ENCODE results near the gene SNRNP25. TPM values are rescaled to one million over a fixed set of nuclear protein-coding genes. Genes with fewer than 3 reads are reported as not detected.
A peak's percentile ranks its signal among the peaks of the same experiment; 100 is the strongest.

The SNRNP25 gene
- total and polyA plus RNA-seq, 2 donors (not counting 1 experiment from before 2014, with no cell fraction given), result 25.5 to 32.8 TPM

DNA sequence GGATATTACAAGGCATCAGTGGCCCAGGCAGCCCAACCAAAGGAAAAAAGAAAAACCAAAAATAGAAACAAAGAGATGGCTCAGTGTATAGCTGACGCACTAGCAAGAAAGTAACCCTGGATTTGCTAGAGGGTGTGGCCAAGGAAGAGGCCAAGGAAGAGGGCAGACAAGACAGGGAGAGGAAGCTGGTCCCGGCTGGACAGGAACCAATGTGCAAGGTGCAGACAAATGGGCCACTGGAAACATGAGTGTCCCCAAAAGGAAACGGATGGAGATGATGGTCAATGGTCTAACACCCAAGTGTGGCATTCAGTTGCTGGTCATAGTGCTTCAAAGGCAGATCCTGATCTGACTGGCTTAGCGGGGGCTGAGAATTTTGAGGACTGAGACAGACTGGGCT, 10.9 kb upstream of the SNRNP25 start:
- no peak overlapping the region for H3K4me2 ChIP-seq (replicated peaks; ENCODE audit: low read depth, low read length, poor library complexity, severe bottlenecking)
- H3K36me3 ChIP-seq (replicated peaks in 1 of 2; ENCODE audit: control extremely low read depth in 1 of 2, control insufficient read depth in 1 of 2, extremely low read depth in 1 of 2, insufficient read depth in 2 of 2, low read length in 1 of 2), result peaks cover 4 to 54% of the 10 kb centered on the region in 2 experiments
- H4K20me1 ChIP-seq (ENCODE audit: control insufficient read depth, insufficient read depth, low read length, poor library complexity, severe bottlenecking), result peaks cover 4% of the 10 kb centered on the region
- peaks cover 38% of the 10 kb centered on the region for H3K4me1 Mint-ChIP-seq
- no peak overlapping the region for H3K4me3 Mint-ChIP-seq
- H3K4me1 ChIP-seq (ENCODE audit: control insufficient read depth in 2 of 2, insufficient read depth in 2 of 2, low read length in 2 of 2), result peaks cover 24 to 34% of the 10 kb centered on the region in 2 donors
- ATAC-seq (ENCODE audit: low read depth), result no peak
- no peaks in the 10 kb centered on the region for H3K9me3 ChIP-seq (ENCODE audit: control extremely low read depth in 1 of 3, control insufficient read depth in 2 of 3, insufficient read depth in 1 of 3, low read length in 2 of 3)
- WGBS (ENCODE audit: insufficient coverage), result 85% methylated on average over 4 of the region's 4 CpGs
- no peak overlapping the region for H2AFZ ChIP-seq (ENCODE audit: insufficient read depth, low read depth, low read length, poor library complexity, severe bottlenecking)
- no peaks in the 10 kb centered on the region for H3K27me3 ChIP-seq (replicated peaks in 1 of 4; ENCODE audit: control extremely low read depth in 1 of 4, control insufficient read depth in 3 of 4, insufficient read depth in 4 of 4, low read length in 3 of 4)
- H3K9me3 Mint-ChIP-seq (ENCODE audit: insufficient read depth), result no peaks in the 10 kb centered on the region
- CTCF ChIA-PET, result interaction anchor here (3.1 kb wide), 1 partner anchor 54 kb away, joined by 14 read pairs; no protein-coding TSS in a partner anchor
- no peak overlapping the region for H3K4me3 ChIP-seq (ENCODE audit: control extremely low read depth in 1 of 5, extremely low read depth in 1 of 5, insufficient read depth in 1 of 5, low read depth in 2 of 5, low read length in 4 of 5)
- POLR2A ChIA-PET, result no interaction called here
- no peak for TF ChIP-seq EZH2 (IDR thresholded peaks at IDR 0.05; ENCODE audit: borderline replicate concordance, insufficient read depth, low read depth, low read length, poor library complexity, severe bottlenecking)
- TF ChIP-seq, protein P1, sequence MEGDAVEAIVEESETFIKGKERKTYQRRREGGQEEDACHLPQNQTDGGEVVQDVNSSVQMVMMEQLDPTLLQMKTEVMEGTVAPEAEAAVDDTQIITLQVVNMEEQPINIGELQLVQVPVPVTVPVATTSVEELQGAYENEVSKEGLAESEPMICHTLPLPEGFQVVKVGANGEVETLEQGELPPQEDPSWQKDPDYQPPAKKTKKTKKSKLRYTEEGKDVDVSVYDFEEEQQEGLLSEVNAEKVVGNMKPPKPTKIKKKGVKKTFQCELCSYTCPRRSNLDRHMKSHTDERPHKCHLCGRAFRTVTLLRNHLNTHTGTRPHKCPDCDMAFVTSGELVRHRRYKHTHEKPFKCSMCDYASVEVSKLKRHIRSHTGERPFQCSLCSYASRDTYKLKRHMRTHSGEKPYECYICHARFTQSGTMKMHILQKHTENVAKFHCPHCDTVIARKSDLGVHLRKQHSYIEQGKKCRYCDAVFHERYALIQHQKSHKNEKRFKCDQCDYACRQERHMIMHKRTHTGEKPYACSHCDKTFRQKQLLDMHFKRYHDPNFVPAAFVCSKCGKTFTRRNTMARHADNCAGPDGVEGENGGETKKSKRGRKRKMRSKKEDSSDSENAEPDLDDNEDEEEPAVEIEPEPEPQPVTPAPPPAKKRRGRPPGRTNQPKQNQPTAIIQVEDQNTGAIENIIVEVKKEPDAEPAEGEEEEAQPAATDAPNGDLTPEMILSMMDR (IDR thresholded peaks at IDR 0.05), result no peak
- H3K9ac ChIP-seq (ENCODE audit: low read length), result no peak overlapping the region
- DNase-seq, result no peak
- no peaks in the 10 kb centered on the region for H3K27me3 Mint-ChIP-seq
- H3K79me2 ChIP-seq (ENCODE audit: control insufficient read depth, insufficient read depth, low read length), result peaks cover 30% of the 10 kb centered on the region
- peak overlapping the region; percentile 78 for H3K27ac Mint-ChIP-seq
- peak overlapping the region in 1 of 2 donors; percentile 44 for H3K27ac ChIP-seq (ENCODE audit: low read length in 2 of 2)
- intact Hi-C loops (cut with micrococcal nuclease), result no loop called here

DNA sequence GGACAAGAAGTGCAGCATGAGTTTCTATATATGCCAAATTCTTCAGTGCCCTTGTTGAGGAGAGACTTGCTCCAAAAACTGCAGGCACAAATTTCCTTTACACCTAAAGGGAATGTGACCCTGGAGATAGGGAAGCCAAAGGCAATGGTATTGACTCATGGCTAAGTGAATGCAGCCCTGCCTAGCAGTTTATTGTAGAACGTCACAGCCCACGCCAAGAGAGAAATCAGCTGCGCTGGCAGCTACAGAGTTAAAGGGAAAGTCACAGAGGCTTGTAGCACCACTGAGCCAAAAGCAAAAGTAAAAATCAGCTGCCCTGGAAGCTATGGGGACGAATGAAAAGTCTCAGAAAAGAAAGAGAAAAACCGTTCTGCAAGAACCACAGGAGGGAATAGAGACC, 10.3 kb upstream of the SNRNP25 start:
- Mint-ChIP-seq H3K27ac (no peak overlapping the region), H3K4me3 (no peak overlapping the region), H3K4me1 (peaks cover 32% of the 10 kb centered on the region), H3K27me3 (no peaks in the 10 kb centered on the region), H3K9me3 (ENCODE audit: insufficient read depth) (no peaks in the 10 kb centered on the region)
- no peak overlapping the region for H3K4me3 ChIP-seq (ENCODE audit: control extremely low read depth in 1 of 5, extremely low read depth in 1 of 5, insufficient read depth in 1 of 5, low read depth in 2 of 5, low read length in 4 of 5)
- DNase-seq (no peak), ATAC-seq (ENCODE audit: low read depth) (no peak)
- 94% methylated on average over 4 of the region's 5 CpGs for WGBS (ENCODE audit: insufficient coverage)
- H2AFZ ChIP-seq (ENCODE audit: insufficient read depth, low read depth, low read length, poor library complexity, severe bottlenecking), result no peak overlapping the region
- TF ChIP-seq EZH2 (IDR thresholded peaks at IDR 0.05; ENCODE audit: borderline replicate concordance, insufficient read depth, low read depth, low read length, poor library complexity, severe bottlenecking), result no peak
- TF ChIP-seq, protein P1 (IDR thresholded peaks at IDR 0.05), result no peak
- H4K20me1 ChIP-seq (ENCODE audit: control insufficient read depth, insufficient read depth, low read length, poor library complexity, severe bottlenecking), result peaks cover 9% of the 10 kb centered on the region
- peaks cover 18 to 28% of the 10 kb centered on the region in 2 donors for H3K4me1 ChIP-seq (ENCODE audit: control insufficient read depth in 2 of 2, insufficient read depth in 2 of 2, low read length in 2 of 2)
- H3K79me2 ChIP-seq (ENCODE audit: control insufficient read depth, insufficient read depth, low read length), result peaks cover 29% of the 10 kb centered on the region
- no peaks in the 10 kb centered on the region for H3K27me3 ChIP-seq (replicated peaks in 1 of 4; ENCODE audit: control extremely low read depth in 1 of 4, control insufficient read depth in 3 of 4, insufficient read depth in 4 of 4, low read length in 3 of 4)
- H3K9me3 ChIP-seq (ENCODE audit: control extremely low read depth in 1 of 3, control insufficient read depth in 2 of 3, insufficient read depth in 1 of 3, low read length in 2 of 3), result no peaks in the 10 kb centered on the region
- peaks cover 4 to 57% of the 10 kb centered on the region in 2 experiments for H3K36me3 ChIP-seq (replicated peaks in 1 of 2; ENCODE audit: control extremely low read depth in 1 of 2, control insufficient read depth in 1 of 2, extremely low read depth in 1 of 2, insufficient read depth in 2 of 2, low read length in 1 of 2)
- no peak overlapping the region for H3K4me2 ChIP-seq (replicated peaks; ENCODE audit: low read depth, low read length, poor library complexity, severe bottlenecking)
- POLR2A ChIA-PET, result no interaction called here
- no peak overlapping the region for H3K9ac ChIP-seq (ENCODE audit: low read length)
- CTCF ChIA-PET, result interaction anchor here (3.1 kb wide), 1 partner anchor 53 kb away, joined by 14 read pairs; no protein-coding TSS in a partner anchor
- intact Hi-C loops (cut with micrococcal nuclease), result no loop called here
- H3K27ac ChIP-seq (ENCODE audit: low read length in 2 of 2), result no peak overlapping the region

All from B cell (primary cell).